Panc1 (cell line): Measurements from ENCODE around the gene CSPG5. TPM values are rescaled to one million over a fixed set of nuclear protein-coding genes. Genes with fewer than 3 reads are reported as not detected.

Experiments
- ATAC-seq: fragments of 200-7000 bp; cut with Tn5 transposase; 2 replicates; pipeline ENCODE4 v1.9.1; 2020; ENCODE audit warnings: mild to moderate bottlenecking, moderate library complexity
- BruUV-seq: library from RNA; stranded (reverse); fragments of 400-500 nt; replicated peaks from 2 replicates; lab custom pipeline; 2021; lab: Mats Ljungman, UMichigan
- CTCF ChIA-PET: fragments of 300-600 bp; sonication (Branson Sonifier 250); formaldehyde crosslinking; loops from one replicate; lab custom pipeline; 2022; ENCODE audit warnings: antibody characterized with exemption; lab: Charles Lee
- POLR2A ChIA-PET: fragments of 300-600 bp; sonication (Branson Sonifier 250); formaldehyde crosslinking; loops from one replicate; lab custom pipeline; 2022; ENCODE audit warnings: antibody characterized with exemption; lab: Charles Lee
- DNase-seq: peaks from one replicate; pipeline ENCODE4 v3.0.0-alpha.2; 2010; ENCODE audit warnings: low read depth, low spot score
- H3K27ac ChIP-seq: 2 replicates; pipeline ENCODE4 v1.5.1; 2011; ENCODE audit warnings: mild to moderate bottlenecking, low read length, inconsistent platforms
- H3K27me3 ChIP-seq: fragments of 200-500 bp; sonication (Bioruptor generic); 2 replicates; pipeline ENCODE4 v1.6.0; 2014; ENCODE audit warnings: low read length, inconsistent platforms; ENCODE audit not compliant: control insufficient read depth, insufficient read depth
- H3K36me3 ChIP-seq: fragments of 200-500 bp; sonication (Bioruptor generic); 2 replicates; pipeline ENCODE4 v1.5.1; 2014; ENCODE audit warnings: inconsistent platforms, mild to moderate bottlenecking, low read length, moderate library complexity; ENCODE audit not compliant: control insufficient read depth, insufficient read depth
- H3K4me1 ChIP-seq: 2 replicates; pipeline ENCODE4 v1.5.1; 2011; ENCODE audit warnings: inconsistent platforms, mild to moderate bottlenecking, low read length, moderate library complexity; ENCODE audit not compliant: control insufficient read depth, insufficient read depth
- H3K4me3 ChIP-seq, 2 experiments: 2 replicates each; pipeline ENCODE4 v1.5.1; 2011 to 2012; ENCODE audit warnings: low read depth in 2 of 2, low read length in 2 of 2, mild to moderate bottlenecking in 2 of 2, inconsistent platforms in 1 of 2, moderate library complexity in 1 of 2
- H3K9me3 ChIP-seq: fragments of 200-500 bp; sonication (Bioruptor generic); 2 replicates; pipeline ENCODE4 v1.5.1; 2014; ENCODE audit warnings: low read depth, mild to moderate bottlenecking, inconsistent platforms, low read length, moderate library complexity; ENCODE audit not compliant: control insufficient read depth, insufficient read depth
- CTCF ChIP-seq: fragments of 450-650 bp; IDR thresholded peaks from 2 replicates; pipeline ENCODE4 v1.5.1; 2017; ENCODE audit warnings: mild to moderate bottlenecking
- POLR2AphosphoS5 ChIP-seq: IDR thresholded peaks from 2 replicates; pipeline ENCODE4 v1.6.1; 2012; ENCODE audit warnings: mild to moderate bottlenecking, low read depth, low read length, moderate library complexity
- REST ChIP-seq, 2 experiments: IDR thresholded peaks; 2 replicates each; pipeline ENCODE4 v1.6.1; 2011 to 2012; ENCODE audit warnings: low read depth in 2 of 2, control low read depth in 1 of 2, low read length in 1 of 2, mild to moderate bottlenecking in 1 of 2, moderate library complexity in 1 of 2; ENCODE audit not compliant: insufficient read depth in 1 of 2
- SIN3A ChIP-seq: IDR thresholded peaks from 2 replicates; pipeline ENCODE4 v1.6.1; 2012; ENCODE audit warnings: low read depth, mild to moderate bottlenecking, low read length, moderate library complexity, borderline replicate concordance; ENCODE audit not compliant: insufficient read depth
- TCF7L2 ChIP-seq: IDR thresholded peaks from 2 replicates; pipeline ENCODE4 v1.6.1; 2011; ENCODE audit warnings: mild to moderate bottlenecking, low read depth, low read length, inconsistent platforms
- in situ Hi-C: cut with HindIII; loops from 2 replicates; pipeline ENCODE4 v1.10.0; 2016; ENCODE audit warnings: low sequenced_read_pairs, low pct_unique_long_range_greater_than_20kb
- intact Hi-C: fragments of 100-400 bp; cut with micrococcal nuclease; formaldehyde crosslinking; loops from one replicate; pipeline ENCODE4 v1.10.0; 2022; ENCODE audit not compliant: unreplicated experiment
- total RNA-seq: library from RNA; stranded (reverse); gene quantifications from one replicate; pipeline ENCODE4 v1.2.1, GENCODE V29; 2021; ENCODE audit not compliant: unreplicated experiment

The CSPG5 gene
- total RNA-seq, 1 experiment from 2014 or later: 3.2 TPM

GRCh38 chr3:47614788-47615187 is 36.1 kb upstream of the CSPG5 start:
- ATAC-seq (no peak), DNase-seq (no peak)
- Histone ChIP-seq H3K9me3 (no peaks in the 10 kb centered on the region), H3K4me1 (no peaks in the 10 kb centered on the region; the same call in 1 of the 2 replicates), H3K4me3 (no peak overlapping the region), H3K27me3 (no peaks in the 10 kb centered on the region), H3K27ac (no peak overlapping the region), H3K36me3 (peaks cover 9% of the 10 kb centered on the region; the same call in 1 of the 2 replicates)
- TF ChIP-seq POLR2AphosphoS5: no peak
- TF ChIP-seq REST (IDR thresholded peaks at IDR 0.05; ENCODE audit: insufficient read depth in 1 of 2, low read depth in 2 of 2, low read length in 1 of 2): no peak
- no peak for TF ChIP-seq CTCF
- no peak for TF ChIP-seq TCF7L2
- TF ChIP-seq SIN3A: no peak
- in situ Hi-C loops: no loop called here
- intact Hi-C loops: no loop called here
- ChIA-PET CTCF (interaction anchor here (0.6 kb wide), 1 partner anchor 82 kb away, joined by 4 read pairs; no protein-coding TSS in a partner anchor), POLR2A (no interaction called here)
- BruUV-seq: no TSS peak

GRCh38 chr3:47613722-47614121 is 35.1 kb upstream of the CSPG5 start:
- intact Hi-C loops (no loop called here), in situ Hi-C loops (no loop called here)
- DNase-seq: no peak
- H3K36me3 ChIP-seq: peaks cover 9% of the 10 kb centered on the region; the same call in 1 of the 2 replicates
- H3K27me3 ChIP-seq: no peaks in the 10 kb centered on the region
- CTCF ChIA-PET: interaction anchor here (0.6 kb wide), 1 partner anchor 94 kb away, joined by 6 read pairs; no protein-coding TSS in a partner anchor
- H3K9me3 ChIP-seq: no peaks in the 10 kb centered on the region
- no peak overlapping the region for H3K27ac ChIP-seq
- no peak overlapping the region for H3K4me3 ChIP-seq
- H3K4me1 ChIP-seq: no peaks in the 10 kb centered on the region; the same call in 1 of the 2 replicates
- no peak for ATAC-seq
- no peak for TF ChIP-seq SIN3A
- TF ChIP-seq REST (IDR thresholded peaks at IDR 0.05; ENCODE audit: insufficient read depth in 1 of 2, low read depth in 2 of 2, low read length in 1 of 2): no peak
- no peak for TF ChIP-seq CTCF
- TF ChIP-seq POLR2AphosphoS5: no peak
- no peak for TF ChIP-seq TCF7L2
- no TSS peak for BruUV-seq
- POLR2A ChIA-PET: no interaction called here
